K562 (cell line): ENCODE measurements around the gene APBB2. TPM values are rescaled to one million over a fixed set of nuclear protein-coding genes. Genes with fewer than 3 reads are reported as not detected.

ENCODE experiments used
- NR0B1 ChIP-seq: fragments of 450-650 bp; IDR thresholded peaks from one replicate; pipeline ENCODE4 v1.6.1; 2018; ENCODE audit warnings: mild to moderate bottlenecking, moderate library complexity; ENCODE audit not compliant: partially characterized antibody
- NR2F6 ChIP-seq: fragments of 450-650 bp; formaldehyde crosslinking; IDR thresholded peaks from 2 replicates; pipeline ENCODE4 v1.4.0; 2020; ENCODE audit warnings: mild to moderate bottlenecking
- POLR3A ChIP-seq: IDR thresholded peaks from 2 replicates; pipeline ENCODE4 v1.6.1; 2011; ENCODE audit warnings: borderline replicate concordance, mild to moderate bottlenecking, moderate library complexity; ENCODE audit not compliant: insufficient read length, insufficient read depth; ENCODE audit errors: extremely low read depth
- SMAD2 ChIP-seq: fragments of 150-350 bp; IDR thresholded peaks from 2 replicates; pipeline ENCODE4 v1.6.1; 2014; ENCODE audit warnings: low read depth, mild to moderate bottlenecking, low read length
- SMC3 ChIP-seq: conservative IDR thresholded peaks from 2 replicates; pipeline ENCODE4 v1.6.1; 2011; ENCODE audit warnings: low read depth, low read length, improper control_type of control experiment; ENCODE audit not compliant: insufficient read depth
- SUPT5H ChIP-seq: fragments of 450-650 bp; IDR thresholded peaks from 2 replicates; pipeline ENCODE4 v1.6.1; 2016
- YBX1 ChIP-seq: fragments of 450-650 bp; IDR thresholded peaks from 2 replicates; pipeline ENCODE4 v1.7.1; 2016; ENCODE audit warnings: mild to moderate bottlenecking
- polyA plus RNA-seq, 8 experiments: library from polyadenylated mRNA; depleted of rRNA in 4 of 8; stranded (reverse) in 5 of 8; unstranded in 3 of 8; fragments of >200 nt; fragmentation: Nextera tagmentation in 2 of 8; fragmentation: Illumina TruSeq in 1 of 8; extraction: Ambion mirVana in 2 of 8; extraction: Trizol in 1 of 8; gene quantifications; 2 replicates each; pipeline versions ENCODE4 v1.2.1 to v1.2.3, GENCODE V29; 2011 to 2014; ENCODE audit warnings: inconsistent platforms in 1 of 8, missing spikeins in 1 of 8
- total RNA-seq, 7 experiments: library from RNA; depleted of rRNA in 6 of 7; stranded (reverse); fragments of >200 nt in 6 of 7; fragmentation: Illumina TruSeq in 2 of 7; extraction: Trizol in 2 of 7; gene quantifications; 2 replicates each; pipeline versions ENCODE4 v1.2.1 to v1.2.3, GENCODE V29; 2011 to 2021; ENCODE audit warnings: low replicate concordance in 1 of 7
- TF ChIP-seq, protein P1 (sequence below): fragments of 250-450 bp; sonication (Bioruptor Pico); IDR thresholded peaks from 2 replicates; pipeline ENCODE4 v1.5.0; 2021; ENCODE audit warnings: mild to moderate bottlenecking, borderline replicate concordance
- TF ChIP-seq, protein P2 (sequence below), 2 experiments: fragments of 450-650 bp in 1 of 2; IDR thresholded peaks; 2 replicates each; pipeline ENCODE4 v1.6.1; 2011 to 2017; ENCODE audit warnings: low read depth in 2 of 2, antibody characterized with exemption in 1 of 2, borderline replicate concordance in 1 of 2, low read length in 1 of 2, mild to moderate bottlenecking in 1 of 2, mixed read lengths in 1 of 2; ENCODE audit not compliant: control insufficient read depth in 1 of 2
- TF ChIP-seq, protein P3 (sequence below): fragments of 450-650 bp; formaldehyde crosslinking; IDR thresholded peaks from 2 replicates; pipeline ENCODE4 v1.4.0; 2020; ENCODE audit warnings: mild to moderate bottlenecking, mixed read lengths

APBB2 gene
- total and polyA plus RNA-seq, 9 of the 15 experiments (the other 6 are each of a cell fraction or from before 2014, with no cell fraction given), result 0.08 to 2.1 (median 1.4) TPM

- TF ChIP-seq, protein P1, sequence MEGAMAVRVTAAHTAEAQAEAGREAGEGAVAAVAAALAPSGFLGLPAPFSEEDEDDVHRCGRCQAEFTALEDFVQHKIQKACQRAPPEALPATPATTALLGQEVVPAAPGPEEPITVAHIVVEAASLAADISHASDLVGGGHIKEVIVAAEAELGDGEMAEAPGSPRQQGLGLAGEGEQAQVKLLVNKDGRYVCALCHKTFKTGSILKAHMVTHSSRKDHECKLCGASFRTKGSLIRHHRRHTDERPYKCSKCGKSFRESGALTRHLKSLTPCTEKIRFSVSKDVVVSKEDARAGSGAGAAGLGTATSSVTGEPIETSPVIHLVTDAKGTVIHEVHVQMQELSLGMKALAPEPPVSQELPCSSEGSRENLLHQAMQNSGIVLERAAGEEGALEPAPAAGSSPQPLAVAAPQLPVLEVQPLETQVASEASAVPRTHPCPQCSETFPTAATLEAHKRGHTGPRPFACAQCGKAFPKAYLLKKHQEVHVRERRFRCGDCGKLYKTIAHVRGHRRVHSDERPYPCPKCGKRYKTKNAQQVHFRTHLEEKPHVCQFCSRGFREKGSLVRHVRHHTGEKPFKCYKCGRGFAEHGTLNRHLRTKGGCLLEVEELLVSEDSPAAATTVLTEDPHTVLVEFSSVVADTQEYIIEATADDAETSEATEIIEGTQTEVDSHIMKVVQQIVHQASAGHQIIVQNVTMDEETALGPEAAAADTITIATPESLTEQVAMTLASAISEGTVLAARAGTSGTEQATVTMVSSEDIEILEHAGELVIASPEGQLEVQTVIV, result no peak
- TF ChIP-seq SMAD2, result no peak
- TF ChIP-seq, protein P2, sequence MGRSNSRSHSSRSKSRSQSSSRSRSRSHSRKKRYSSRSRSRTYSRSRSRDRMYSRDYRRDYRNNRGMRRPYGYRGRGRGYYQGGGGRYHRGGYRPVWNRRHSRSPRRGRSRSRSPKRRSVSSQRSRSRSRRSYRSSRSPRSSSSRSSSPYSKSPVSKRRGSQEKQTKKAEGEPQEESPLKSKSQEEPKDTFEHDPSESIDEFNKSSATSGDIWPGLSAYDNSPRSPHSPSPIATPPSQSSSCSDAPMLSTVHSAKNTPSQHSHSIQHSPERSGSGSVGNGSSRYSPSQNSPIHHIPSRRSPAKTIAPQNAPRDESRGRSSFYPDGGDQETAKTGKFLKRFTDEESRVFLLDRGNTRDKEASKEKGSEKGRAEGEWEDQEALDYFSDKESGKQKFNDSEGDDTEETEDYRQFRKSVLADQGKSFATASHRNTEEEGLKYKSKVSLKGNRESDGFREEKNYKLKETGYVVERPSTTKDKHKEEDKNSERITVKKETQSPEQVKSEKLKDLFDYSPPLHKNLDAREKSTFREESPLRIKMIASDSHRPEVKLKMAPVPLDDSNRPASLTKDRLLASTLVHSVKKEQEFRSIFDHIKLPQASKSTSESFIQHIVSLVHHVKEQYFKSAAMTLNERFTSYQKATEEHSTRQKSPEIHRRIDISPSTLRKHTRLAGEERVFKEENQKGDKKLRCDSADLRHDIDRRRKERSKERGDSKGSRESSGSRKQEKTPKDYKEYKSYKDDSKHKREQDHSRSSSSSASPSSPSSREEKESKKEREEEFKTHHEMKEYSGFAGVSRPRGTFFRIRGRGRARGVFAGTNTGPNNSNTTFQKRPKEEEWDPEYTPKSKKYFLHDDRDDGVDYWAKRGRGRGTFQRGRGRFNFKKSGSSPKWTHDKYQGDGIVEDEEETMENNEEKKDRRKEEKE (IDR thresholded peaks at IDR 0.05; ENCODE audit: borderline replicate concordance in 1 of 2, control insufficient read depth in 1 of 2, low read depth in 2 of 2, low read length in 1 of 2), result no peak
- no peak for TF ChIP-seq SUPT5H
- TF ChIP-seq, protein P3, sequence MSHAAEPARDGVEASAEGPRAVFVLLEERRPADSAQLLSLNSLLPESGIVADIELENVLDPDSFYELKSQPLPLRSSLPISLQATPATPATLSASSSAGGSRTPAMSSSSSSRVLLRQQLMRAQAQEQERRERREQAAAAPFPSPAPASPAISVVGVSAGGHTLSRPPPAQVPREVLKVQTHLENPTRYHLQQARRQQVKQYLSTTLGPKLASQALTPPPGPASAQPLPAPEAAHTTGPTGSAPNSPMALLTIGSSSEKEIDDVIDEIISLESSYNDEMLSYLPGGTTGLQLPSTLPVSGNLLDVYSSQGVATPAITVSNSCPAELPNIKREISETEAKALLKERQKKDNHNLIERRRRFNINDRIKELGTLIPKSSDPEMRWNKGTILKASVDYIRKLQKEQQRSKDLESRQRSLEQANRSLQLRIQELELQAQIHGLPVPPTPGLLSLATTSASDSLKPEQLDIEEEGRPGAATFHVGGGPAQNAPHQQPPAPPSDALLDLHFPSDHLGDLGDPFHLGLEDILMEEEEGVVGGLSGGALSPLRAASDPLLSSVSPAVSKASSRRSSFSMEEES (CRISPR knock-in tag), result no peak
- no peak for TF ChIP-seq POLR3A
- TF ChIP-seq NR0B1, result no peak
- no peak for TF ChIP-seq YBX1
- TF ChIP-seq NR2F6 (CRISPR knock-in tag), result no peak
- no peak for TF ChIP-seq SMC3
Observed at GRCh38 chr4:41038304-41038703, 176.0 kb downstream of the APBB2 start (continued).
